GM12872 (cell line): ENCODE measurements around the gene ADARB2.

Experiments used
- CTCF ChIP-seq: IDR thresholded peaks from 3 replicates; pipeline ENCODE4 v1.5.1; 2011; ENCODE audit warnings: low read depth, mild to moderate bottlenecking, low read length, moderate library complexity; ENCODE audit not compliant: insufficient read depth

The ADARB2 gene

DNA sequence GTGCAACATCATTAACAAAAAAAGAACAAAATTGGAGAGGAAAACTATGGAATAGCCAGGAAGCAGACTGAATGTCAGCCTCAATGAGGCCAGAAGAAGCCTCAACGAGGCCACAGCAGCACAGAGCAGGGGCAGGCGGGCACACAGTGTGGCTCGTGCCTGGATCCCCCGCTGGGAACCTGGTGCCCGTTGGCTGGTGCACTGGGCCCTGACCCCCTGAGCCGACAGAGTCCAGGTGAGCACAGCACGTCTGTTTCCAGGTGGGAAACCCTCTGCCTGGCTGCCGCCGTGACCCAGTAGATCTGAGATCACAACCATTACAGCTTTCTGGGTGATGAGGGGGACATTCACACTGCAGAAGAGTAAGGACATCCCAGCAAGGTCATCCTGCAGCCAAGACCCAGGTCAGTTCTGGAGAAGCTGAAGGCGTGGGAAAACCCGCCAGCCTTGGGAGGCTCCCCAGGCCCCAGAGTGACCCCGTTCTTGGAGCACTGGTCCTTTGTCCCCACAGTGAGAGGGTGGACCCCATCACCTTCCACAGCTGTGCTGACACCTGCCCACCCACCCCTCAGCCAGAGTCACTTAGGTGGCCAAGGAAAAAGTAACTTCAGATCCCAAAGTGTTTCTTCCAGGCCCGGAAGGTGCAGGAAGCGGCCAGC, 222.1 kb downstream of the ADARB2 start:
- TF ChIP-seq CTCF = no peak

- no peak for TF ChIP-seq CTCF
Measured at GRCh38 chr10:1514681-1515080, 222.6 kb downstream of the ADARB2 start.

DNA sequence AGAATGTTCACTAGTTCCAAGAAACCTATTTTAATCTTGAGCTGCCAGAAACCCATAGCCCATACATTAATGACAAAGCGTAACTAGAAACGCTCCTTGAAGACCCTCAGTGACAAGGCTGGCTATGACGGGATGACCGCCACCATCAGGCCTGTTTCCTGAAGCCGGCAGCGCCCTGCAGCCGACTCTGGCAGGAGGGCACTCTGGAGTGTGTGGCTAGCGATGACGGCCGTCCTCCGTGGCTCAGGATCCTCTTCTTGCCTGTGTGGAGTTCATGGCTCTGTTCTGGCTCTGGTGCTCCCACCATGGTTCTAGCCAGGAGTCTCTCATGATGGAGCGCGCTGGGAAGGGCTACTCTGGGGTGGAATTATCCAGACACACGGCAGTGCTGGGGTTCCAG, 224.1 kb downstream of the ADARB2 start:
- TF ChIP-seq CTCF = no peak

DNA sequence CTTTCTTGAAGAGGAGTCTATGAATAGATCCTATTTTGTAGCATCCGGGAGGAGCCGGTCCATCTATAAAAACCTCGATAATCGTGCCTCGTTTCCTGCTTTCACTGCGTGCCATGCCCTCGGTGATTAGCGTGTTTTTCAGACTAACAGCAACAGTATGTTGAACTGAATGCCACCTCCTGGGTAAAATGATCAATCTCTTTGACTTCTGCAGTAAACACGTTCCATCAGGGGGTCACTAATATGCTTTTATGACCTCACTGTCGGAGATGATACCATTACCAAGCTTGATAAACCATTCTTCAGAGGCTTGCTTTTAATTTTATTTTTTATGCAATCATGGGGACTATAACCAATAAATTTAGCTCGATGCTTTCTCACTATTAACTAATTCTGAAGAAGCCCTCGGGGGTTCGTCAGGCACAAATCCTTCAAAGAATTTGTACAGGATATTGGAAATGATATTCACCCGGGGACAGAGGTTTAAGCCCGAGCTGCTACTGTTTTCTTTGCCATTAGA, 228.3 kb downstream of the ADARB2 start:
- no peak for TF ChIP-seq CTCF

GRCh38 chr10:1508096-1508495, 229.2 kb downstream of the ADARB2 start:
- no peak for TF ChIP-seq CTCF

GRCh38 chr10:1507436-1507835, 229.9 kb downstream of the ADARB2 start:
- no peak for TF ChIP-seq CTCF

DNA sequence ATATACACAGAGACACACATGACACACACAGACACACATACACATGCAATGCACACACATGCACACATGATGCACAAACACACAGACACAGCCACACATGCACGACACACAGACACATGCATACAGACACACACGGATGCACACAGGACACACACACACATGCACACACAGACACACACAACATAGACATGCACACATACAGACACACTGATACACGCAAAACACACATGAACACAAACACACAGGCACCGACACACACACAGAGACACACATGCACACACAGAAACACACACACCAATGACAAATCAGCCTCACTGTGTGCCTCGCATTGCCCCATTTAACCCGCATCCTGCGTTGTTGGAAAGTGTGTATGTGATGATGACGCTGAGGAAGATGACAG, 232.4 kb downstream of the ADARB2 start:
- TF ChIP-seq CTCF = no peak

DNA sequence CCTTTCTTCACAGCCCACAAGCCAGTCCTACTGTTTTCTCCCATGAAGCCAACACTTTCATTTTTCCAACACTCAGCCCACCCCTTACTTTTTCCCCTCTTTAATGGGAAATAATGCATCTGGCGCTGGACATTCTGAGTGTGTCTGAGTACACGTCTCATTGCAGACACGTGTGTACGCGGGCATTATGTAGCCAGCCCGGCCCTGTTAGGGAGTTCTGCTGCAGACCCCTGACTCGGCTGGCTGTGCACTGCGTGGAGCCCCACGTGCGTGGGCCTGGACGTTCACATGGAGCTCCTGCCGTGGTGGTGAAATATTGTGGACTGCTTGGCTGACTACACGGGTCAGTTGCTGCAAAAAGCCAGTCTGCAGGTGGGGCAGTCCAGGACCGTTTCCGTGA, 233.0 kb downstream of the ADARB2 start:
- TF ChIP-seq CTCF = no peak
